HG03095 (cell line): ENCODE measurements around the gene BEST4.
"Not testable (repeated sequence)": the region's sequence is repeated elsewhere in the genome, so short reads cannot be mapped to it uniquely, and the experiment has no call there.

ENCODE experiments used
- ATAC-seq: cut with Tn5 transposase; IDR thresholded peaks from one replicate; pipeline ENCODE4 v1.9.1; 2021; ENCODE audit warnings: moderate library complexity; ENCODE audit not compliant: unreplicated experiment

The BEST4 gene

DNA sequence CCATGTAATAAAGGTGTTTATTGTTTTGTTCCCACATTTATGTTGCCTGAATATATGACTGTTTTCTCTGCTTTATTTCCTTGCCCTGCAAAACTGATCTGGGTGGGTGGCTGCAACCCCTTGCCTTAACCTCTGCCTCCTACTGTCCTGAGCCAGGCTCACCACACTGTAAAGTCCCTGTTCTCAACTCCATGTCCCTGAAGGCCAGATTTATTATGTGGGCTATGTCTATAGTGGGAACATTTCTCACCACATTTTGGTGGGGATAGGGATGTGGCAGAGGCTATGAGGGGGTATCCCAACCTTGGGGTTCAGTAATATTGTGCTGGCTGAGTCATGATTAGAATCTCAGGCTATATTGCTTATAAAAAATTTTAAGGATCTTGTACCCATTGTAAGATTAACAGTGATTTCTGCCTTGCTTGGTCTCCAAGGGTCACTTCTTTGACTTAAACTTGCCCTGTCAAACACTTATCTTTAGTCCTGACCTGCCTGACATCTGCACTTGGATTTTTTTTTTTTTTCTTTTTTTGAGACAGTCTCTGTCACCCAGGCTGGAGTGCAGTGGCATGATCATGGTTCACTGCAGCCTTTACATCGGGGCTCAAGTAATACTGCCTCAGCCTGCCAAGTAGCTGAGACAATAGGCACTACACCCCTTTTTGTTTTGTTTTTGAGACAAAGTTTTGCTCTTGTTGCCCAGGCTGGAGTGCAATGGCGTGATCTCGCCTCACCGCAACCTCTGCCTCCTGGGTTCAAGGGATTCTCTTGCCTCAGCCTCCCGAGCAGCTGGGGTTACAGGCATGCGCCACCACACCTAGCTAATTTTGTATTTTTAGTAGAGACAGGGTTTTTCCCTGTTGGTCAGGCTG, 9.0 kb downstream of the BEST4 start:
- no peak for ATAC-seq

- ATAC-seq: no peak
Measured at GRCh38 chr1:44777969-44778635, 9.9 kb downstream of the BEST4 start.

DNA sequence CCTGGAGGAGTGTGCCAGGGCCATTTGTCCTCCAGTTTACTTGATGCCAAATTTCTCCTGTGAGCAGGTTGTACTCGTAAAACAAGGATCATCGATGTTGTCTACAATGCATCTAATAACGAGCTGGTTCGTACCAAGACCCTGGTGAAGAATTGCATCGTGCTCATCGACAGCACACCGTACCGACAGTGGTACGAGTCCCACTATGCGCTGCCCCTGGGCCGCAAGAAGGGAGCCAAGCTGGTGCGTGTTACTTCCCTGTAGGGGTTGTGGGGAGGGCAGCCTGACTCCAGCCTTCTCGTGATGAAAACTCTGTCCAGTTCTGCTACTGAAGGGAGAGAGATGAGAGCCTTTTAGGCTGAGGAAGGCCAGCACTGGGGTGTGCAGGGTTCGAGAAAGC, 10.4 kb downstream of the BEST4 start:
- ATAC-seq: no peak

DNA sequence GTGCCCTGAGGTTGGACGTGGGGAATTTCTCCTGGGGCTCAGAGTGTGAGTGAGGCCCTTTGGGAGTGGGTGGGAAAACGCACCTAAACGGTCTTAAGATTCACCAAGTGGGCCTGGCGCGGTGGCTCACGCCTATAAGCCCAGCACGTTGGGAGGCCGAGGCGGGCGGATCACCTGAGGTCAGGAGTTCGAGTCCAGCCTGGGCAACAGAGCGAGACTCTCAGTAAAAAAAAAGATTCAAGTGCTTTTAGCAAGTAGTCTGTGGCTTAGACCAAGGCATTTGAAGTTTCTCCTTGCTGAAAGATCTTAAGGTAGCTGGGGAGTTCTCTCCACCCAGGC, 11.3 kb downstream of the BEST4 start:
- no peak for ATAC-seq

GRCh38 chr1:44775930-44776729, 11.8 kb downstream of the BEST4 start:
- no peak for ATAC-seq

DNA sequence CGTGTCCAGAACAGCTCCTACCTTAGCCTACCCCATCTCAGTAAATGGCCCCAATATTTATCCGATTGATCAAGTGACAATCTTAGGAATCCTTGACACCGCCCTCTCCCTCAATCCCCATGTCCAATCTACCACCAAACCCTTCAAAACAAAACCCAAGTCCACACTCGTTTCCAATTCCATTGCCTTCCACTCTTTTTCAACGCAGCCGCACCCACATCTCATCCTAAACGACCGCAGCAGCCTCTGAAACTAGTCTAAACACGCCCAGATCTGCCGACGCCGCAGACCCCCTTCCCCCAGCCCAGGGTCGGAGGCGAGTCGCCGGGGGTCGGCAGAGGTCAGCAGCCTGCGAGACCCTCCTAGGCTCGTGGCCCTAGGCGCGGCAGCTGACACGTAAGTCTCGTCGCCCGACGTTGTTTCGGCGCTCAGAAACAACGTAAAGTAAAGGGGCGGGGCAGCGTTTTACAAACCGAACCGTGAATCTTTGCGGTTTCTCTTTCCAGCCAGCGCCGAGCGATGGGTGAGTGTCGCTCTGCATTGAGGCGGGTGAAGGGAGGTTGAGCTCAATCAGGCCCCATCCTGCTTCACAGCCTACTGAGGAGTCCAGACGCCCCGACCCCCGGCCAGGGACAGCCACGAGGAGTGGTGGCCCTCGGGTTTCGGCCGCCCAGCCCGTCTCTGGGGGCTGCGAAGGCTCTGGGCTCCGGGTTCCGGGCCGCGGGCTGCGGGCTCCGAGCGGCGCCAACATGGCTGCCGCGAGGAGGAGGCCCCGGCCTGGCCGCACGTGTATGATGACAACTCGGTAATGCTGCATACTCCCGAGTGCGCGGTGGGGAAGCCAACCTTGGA, 12.7 kb downstream of the BEST4 start, which contains the start of gene RPS8:
Gene RPS8, plus strand, starts transcription at position 463 of the 852 bp plus-strand sequence. Its CDS starts 57 bp downstream, at position 520.
- ATAC-seq: peak; percentile 74

- not testable (repeated sequence) for ATAC-seq
Measured at GRCh38 chr1:44766421-44766820, 21.5 kb downstream of the BEST4 start.

- ATAC-seq: no peak
Measured at GRCh38 chr1:44760876-44761275, 27.1 kb downstream of the BEST4 start.

- ATAC-seq: no peak
Measured at GRCh38 chr1:44759077-44759476, 28.9 kb downstream of the BEST4 start.

DNA sequence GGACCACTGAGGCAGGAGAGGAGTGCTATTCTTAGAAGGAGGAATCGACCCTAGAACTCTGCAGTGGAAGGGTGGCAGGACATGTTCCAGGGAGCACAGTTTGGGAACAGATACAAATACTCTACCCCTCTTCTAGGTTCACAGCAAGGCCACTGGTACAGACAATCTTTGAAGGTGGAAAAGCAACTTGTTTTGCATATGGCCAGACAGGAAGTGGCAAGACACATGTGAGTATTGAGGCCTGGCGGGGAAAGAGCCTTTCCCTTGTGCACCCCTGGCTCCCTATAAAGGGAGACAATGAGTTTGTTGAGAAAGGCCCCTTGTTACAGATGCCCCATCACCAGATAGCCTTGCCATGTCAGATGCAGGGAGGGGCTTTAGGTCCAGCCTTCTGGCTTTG, 30.6 kb downstream of the BEST4 start:
- no peak for ATAC-seq

DNA sequence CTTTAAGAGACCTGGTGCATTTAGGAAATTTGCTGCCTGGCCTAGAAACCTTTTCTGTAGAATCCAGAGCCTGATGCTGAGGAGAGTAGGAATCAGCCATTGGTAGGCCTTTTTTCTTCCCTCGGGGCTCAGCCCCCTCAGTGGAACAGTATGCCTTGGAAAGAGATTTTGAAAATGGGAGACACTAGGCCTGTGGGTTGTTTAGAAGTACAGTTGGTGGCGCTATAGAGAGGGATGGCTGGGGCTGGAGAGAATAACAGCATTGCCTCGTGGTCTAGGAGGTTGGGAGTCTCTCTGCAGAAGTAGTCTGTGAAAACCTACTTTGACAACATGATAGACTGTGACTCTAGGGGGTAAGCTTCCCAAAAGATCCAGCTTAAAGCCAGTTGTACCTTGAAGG, 40.1 kb downstream of the BEST4 start:
- no peak for ATAC-seq

DNA sequence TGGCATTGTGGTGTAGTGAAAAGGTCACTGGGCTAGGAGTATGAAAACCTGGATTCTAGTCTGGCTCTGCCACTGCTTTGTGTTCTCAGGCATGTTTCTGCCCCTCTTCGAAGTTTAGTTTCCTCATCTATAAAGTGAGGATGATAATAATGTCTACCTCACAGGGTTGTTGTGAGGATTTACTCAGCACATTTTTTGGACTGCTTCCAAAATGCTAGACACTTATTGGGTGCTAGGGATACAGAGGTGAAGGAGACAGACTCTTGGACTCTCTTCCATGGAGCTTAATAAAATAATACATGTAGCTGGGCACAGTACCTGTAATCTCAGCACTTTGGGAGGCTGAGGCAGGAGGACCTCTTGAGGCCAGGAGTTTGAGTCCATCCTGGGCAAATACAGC, 44.8 kb downstream of the BEST4 start:
- ATAC-seq: no peak

- no peak for ATAC-seq
Measured at GRCh38 chr1:44740179-44740617, 47.8 kb downstream of the BEST4 start.

- peak; percentile 87 for ATAC-seq
Measured at GRCh38 chr1:44739307-44740178, 48.4 kb downstream of the BEST4 start, which contains the start of gene KIF2C. KIF2C (plus strand) TSS chr1:44739837; CDS start chr1:44739933, 96 bp downstream.

- not testable (repeated sequence) for ATAC-seq
Measured at GRCh38 chr1:44738953-44739306, 49.0 kb downstream of the BEST4 start.

GRCh38 chr1:44735992-44736391, 52.0 kb downstream of the BEST4 start:
- no peak for ATAC-seq

- no peak for ATAC-seq
Measured at GRCh38 chr1:44733784-44734183, 54.2 kb downstream of the BEST4 start.
